GM12878 (cell line): ENCODE results near the gene POU3F3. TPM values are rescaled to one million over a fixed set of nuclear protein-coding genes. Genes with fewer than 3 reads are reported as not detected.

ENCODE experiments used
- ATAC-seq: fragments of 200-7000 bp; cut with Tn5 transposase; 3 replicates; pipeline ENCODE4 v1.9.1; 2020; ENCODE audit warnings: mild to moderate bottlenecking, moderate library complexity
- BruUV-seq: library from RNA; stranded (reverse); fragments of 400-500 nt; replicated peaks from 2 replicates; lab custom pipeline; 2021; lab: Mats Ljungman, UMichigan
- CTCF ChIA-PET: fragments of 300-600 bp; sonication (Branson Sonifier 250); formaldehyde crosslinking; extraction: SDS; loops from one replicate; lab custom pipeline; 2021; ENCODE audit warnings: inconsistent platforms; lab: Yijun Ruan, JAX
- POLR2A ChIA-PET: fragments of 350-600 bp; formaldehyde crosslinking; extraction: SDS; loops from one replicate; lab custom pipeline; 2021; ENCODE audit warnings: inconsistent platforms; lab: Charles Lee
- RAD21 ChIA-PET: fragments of 300-600 bp; sonication (Branson Sonifier 250); formaldehyde crosslinking; loops from one replicate; lab custom pipeline; 2023; ENCODE audit warnings: antibody characterized with exemption; ENCODE audit not compliant: unreplicated experiment; lab: Charles Lee
- SMC1A ChIA-PET: fragments of 300-600 bp; sonication (Branson Sonifier 250); formaldehyde crosslinking; loops from one replicate; lab custom pipeline; 2023; ENCODE audit not compliant: unreplicated experiment, uncharacterized antibody; lab: Charles Lee
- DNase-seq: peaks from one replicate; pipeline ENCODE4 v3.0.0-alpha.2; 2011; ENCODE audit warnings: low read depth, low spot score
- FAIRE-seq: peaks from 3 replicates; lab custom pipeline; 2011; peaks lifted over from hg19 to GRCh38; lab: Jason Lieb, UNC
- H2AFZ ChIP-seq: 2 replicates; pipeline ENCODE4 v1.6.0; 2011; ENCODE audit warnings: low read depth, low read length, control low read depth; ENCODE audit not compliant: control insufficient read depth
- H3K27ac ChIP-seq: 2 replicates; pipeline ENCODE4 v1.5.1; 2011; ENCODE audit warnings: control low read depth; ENCODE audit not compliant: control insufficient read depth, insufficient read depth
- H3K27me3 ChIP-seq, 2 experiments: replicated peaks in 1 of 2; 2 replicates each; pipeline versions ENCODE4 v1.6.0 to v1.6.1; 2011; ENCODE audit warnings: low read length in 1 of 2; ENCODE audit not compliant: control insufficient read depth in 2 of 2, insufficient read depth in 2 of 2
- H3K36me3 ChIP-seq, 2 experiments: 2 replicates each; pipeline ENCODE4 v1.5.1; 2011; ENCODE audit warnings: low read length in 1 of 2; ENCODE audit not compliant: control insufficient read depth in 2 of 2, insufficient read depth in 2 of 2
- H3K4me1 ChIP-seq: 2 replicates; pipeline ENCODE4 v1.6.1; 2011; ENCODE audit warnings: mild to moderate bottlenecking, low read length, moderate library complexity, mixed read lengths; ENCODE audit not compliant: control insufficient read depth, insufficient read depth
- H3K4me2 ChIP-seq: 2 replicates; pipeline ENCODE4 v1.6.0; 2011; ENCODE audit warnings: control low read depth; ENCODE audit not compliant: control insufficient read depth, insufficient read depth
- H3K4me3 ChIP-seq: fragments of 200-600 bp; sonication (generic); 2 replicates; pipeline ENCODE4 v1.5.1; 2016
- H3K79me2 ChIP-seq: 2 replicates; pipeline ENCODE4 v1.6.0; 2011; ENCODE audit warnings: low read length; ENCODE audit not compliant: control insufficient read depth, insufficient read depth
- H3K9ac ChIP-seq: 2 replicates; pipeline ENCODE4 v1.8.0; 2011; ENCODE audit warnings: low read length, control low read depth, mixed read lengths; ENCODE audit not compliant: control insufficient read depth, insufficient read depth
- H3K9me3 ChIP-seq: replicated peaks from 3 replicates; pipeline ENCODE4 v1.5.1; 2011; ENCODE audit warnings: mild to moderate bottlenecking, low read length; ENCODE audit not compliant: control insufficient read depth, insufficient read depth
- H4K20me1 ChIP-seq: 2 replicates; pipeline ENCODE4 v1.6.0; 2011; ENCODE audit not compliant: control insufficient read depth, insufficient read depth
- DPF2 ChIP-seq: fragments of 450-650 bp; IDR thresholded peaks from 2 replicates; pipeline ENCODE4 v1.6.1; 2017; ENCODE audit warnings: mild to moderate bottlenecking
- SMARCA5 ChIP-seq: fragments of 450-650 bp; IDR thresholded peaks from 2 replicates; pipeline ENCODE4 v1.6.1; 2017; ENCODE audit warnings: mild to moderate bottlenecking
- WGBS: methylation state at CpG from one replicate; pipeline ENCODE4 v1.1.6; 2016; ENCODE audit warnings: low lambda C conversion rate; ENCODE audit not compliant: insufficient replicate concordance, insufficient coverage; ENCODE audit errors: missing lambda C conversion rate; 5-methylcytosine and 5-hydroxymethylcytosine counted together
- in situ Hi-C: fragments of 300-500 bp; cut with MboI; formaldehyde crosslinking; loops from 9 replicates; pipeline ENCODE4 v1.14.3; 2018; ENCODE audit warnings: mixed read lengths
- intact Hi-C: fragments of 100-400 bp; cut with micrococcal nuclease; formaldehyde crosslinking; loops from one replicate; pipeline ENCODE4 v1.14.2; 2022; ENCODE audit not compliant: unreplicated experiment
- polyA plus RNA-seq, 11 experiments: library from polyadenylated mRNA; depleted of rRNA in 4 of 11; unstranded in 6 of 11; stranded (reverse) in 5 of 11; fragments of >200 nt; fragmentation: Nextera tagmentation in 4 of 11; fragmentation: Illumina TruSeq in 1 of 11; extraction: Ambion mirVana in 4 of 11; extraction: Trizol in 1 of 11; gene quantifications; 1 replicate in 1 of 11; 2 replicates in 10 of 11; pipeline versions ENCODE4 v1.2.1 to v1.2.3, GENCODE V29; 2011 to 2016; ENCODE audit warnings: inconsistent platforms in 2 of 11, missing spikeins in 2 of 11, low read depth in 1 of 11
- total RNA-seq, 4 experiments: library from RNA; depleted of rRNA in 3 of 4; stranded (reverse); fragments of >200 nt in 3 of 4; fragmentation: Illumina TruSeq in 1 of 4; extraction: Trizol in 1 of 4; gene quantifications; 2 replicates each; pipeline versions ENCODE4 v1.2.1 to v1.2.3, GENCODE V29; 2013 to 2021
- TF ChIP-seq, protein P1 (sequence below): IDR thresholded peaks from 2 replicates; pipeline ENCODE4 v1.6.1; 2011; ENCODE audit warnings: low read depth, low read length, improper control_type of control experiment, borderline replicate concordance
- TF ChIP-seq, protein P2 (sequence below): fragments of 450-650 bp; IDR thresholded peaks from 2 replicates; pipeline ENCODE4 v1.6.1; 2016; ENCODE audit warnings: mild to moderate bottlenecking
- TF ChIP-seq, protein P3 (sequence below): IDR thresholded peaks from 2 replicates; pipeline ENCODE4 v1.6.1; 2012; ENCODE audit warnings: improper control_type of control experiment, low read depth, low read length; ENCODE audit not compliant: insufficient replicate concordance

Gene POU3F3
- total and polyA plus RNA-seq, 10 of the 15 experiments (the other 5 are each of a cell fraction or from before 2014, with no cell fraction given): not detected

DNA sequence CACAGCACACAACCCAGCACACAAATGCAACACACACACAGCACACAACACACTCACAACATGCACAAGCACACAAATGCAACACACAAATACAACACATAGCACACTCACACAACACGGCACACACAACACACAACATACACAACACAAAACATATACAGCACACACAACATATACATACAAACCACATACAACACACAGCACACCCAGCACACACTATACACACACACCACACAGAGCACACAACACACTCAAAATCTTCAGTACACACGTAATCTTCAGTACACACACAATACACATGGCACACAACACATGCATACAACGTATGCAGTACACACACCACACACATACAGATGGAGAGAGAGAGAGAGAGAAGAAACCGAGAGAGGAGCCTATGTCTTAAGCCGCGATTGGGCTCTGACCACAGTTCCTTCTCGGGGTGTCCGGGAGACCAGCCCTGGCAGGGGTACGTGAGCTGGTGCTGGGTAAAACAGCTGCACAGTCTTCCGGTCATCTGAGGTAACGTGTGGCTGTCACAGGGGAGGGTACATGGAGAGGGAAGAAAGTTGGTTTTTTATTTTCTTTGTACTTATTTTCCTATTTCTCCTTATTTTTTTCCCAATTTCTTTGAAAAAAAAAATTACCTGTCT is 25.1 kb downstream of the POU3F3 start:
- TF ChIP-seq, protein P1, sequence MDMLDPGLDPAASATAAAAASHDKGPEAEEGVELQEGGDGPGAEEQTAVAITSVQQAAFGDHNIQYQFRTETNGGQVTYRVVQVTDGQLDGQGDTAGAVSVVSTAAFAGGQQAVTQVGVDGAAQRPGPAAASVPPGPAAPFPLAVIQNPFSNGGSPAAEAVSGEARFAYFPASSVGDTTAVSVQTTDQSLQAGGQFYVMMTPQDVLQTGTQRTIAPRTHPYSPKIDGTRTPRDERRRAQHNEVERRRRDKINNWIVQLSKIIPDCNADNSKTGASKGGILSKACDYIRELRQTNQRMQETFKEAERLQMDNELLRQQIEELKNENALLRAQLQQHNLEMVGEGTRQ: no peak
- TF ChIP-seq, protein P2, sequence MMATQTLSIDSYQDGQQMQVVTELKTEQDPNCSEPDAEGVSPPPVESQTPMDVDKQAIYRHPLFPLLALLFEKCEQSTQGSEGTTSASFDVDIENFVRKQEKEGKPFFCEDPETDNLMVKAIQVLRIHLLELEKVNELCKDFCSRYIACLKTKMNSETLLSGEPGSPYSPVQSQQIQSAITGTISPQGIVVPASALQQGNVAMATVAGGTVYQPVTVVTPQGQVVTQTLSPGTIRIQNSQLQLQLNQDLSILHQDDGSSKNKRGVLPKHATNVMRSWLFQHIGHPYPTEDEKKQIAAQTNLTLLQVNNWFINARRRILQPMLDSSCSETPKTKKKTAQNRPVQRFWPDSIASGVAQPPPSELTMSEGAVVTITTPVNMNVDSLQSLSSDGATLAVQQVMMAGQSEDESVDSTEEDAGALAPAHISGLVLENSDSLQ: no peak

DNA sequence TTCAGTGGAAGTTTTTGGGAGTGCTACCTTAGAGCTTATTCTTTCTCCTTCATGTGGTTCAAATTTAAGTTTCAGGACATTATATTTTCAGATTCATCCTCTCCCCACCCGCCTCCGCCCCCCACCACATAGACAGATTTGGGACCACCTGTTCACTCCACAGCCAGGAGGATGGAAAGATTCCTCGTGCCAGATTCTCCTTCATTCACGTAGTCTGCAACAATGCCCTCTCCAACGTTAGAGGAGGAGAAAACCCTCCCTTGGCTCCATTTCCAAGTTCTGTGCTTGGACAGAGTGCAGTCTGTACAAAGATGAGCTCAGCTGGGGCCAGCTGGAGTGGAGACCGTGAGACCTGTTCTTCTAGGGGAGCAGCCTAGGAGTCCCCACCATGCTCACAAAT is 26.2 kb downstream of the POU3F3 start:
- POLR2A ChIA-PET: no interaction called here
- H4K20me1 ChIP-seq: no peaks in the 10 kb centered on the region
- H3K9me3 ChIP-seq: no peaks in the 10 kb centered on the region
- intact Hi-C loops: no loop called here
- DNase-seq: no peak
- CTCF ChIA-PET: interaction anchor here (0.9 to 1.2 kb wide), 2 partner anchors 10 to 11 kb away, joined by 3 to 5 read pairs; no protein-coding TSS in a partner anchor
- H3K4me3 ChIP-seq: no peak overlapping the region
- SMC1A ChIA-PET: no interaction called here
- no peaks in the 10 kb centered on the region; a peak in 1 of 4 replicates for H3K27me3 ChIP-seq
- H3K79me2 ChIP-seq: no peaks in the 10 kb centered on the region
- no peak overlapping the region for H2AFZ ChIP-seq
- H3K4me2 ChIP-seq: no peak overlapping the region
- H3K36me3 ChIP-seq: no peaks in the 10 kb centered on the region
- RAD21 ChIA-PET: no interaction called here
- WGBS: 32% methylated on average over 6 of the region's 6 CpGs
- BruUV-seq: no TSS peak
- H3K4me1 ChIP-seq: no peaks in the 10 kb centered on the region
- no peak overlapping the region for H3K27ac ChIP-seq
- no peak for ATAC-seq
- FAIRE-seq: no peak
- no peak overlapping the region for H3K9ac ChIP-seq
- in situ Hi-C loops: no loop called here
- TF ChIP-seq SMARCA5 (no peak), DPF2 (no peak)
- TF ChIP-seq, protein P3, sequence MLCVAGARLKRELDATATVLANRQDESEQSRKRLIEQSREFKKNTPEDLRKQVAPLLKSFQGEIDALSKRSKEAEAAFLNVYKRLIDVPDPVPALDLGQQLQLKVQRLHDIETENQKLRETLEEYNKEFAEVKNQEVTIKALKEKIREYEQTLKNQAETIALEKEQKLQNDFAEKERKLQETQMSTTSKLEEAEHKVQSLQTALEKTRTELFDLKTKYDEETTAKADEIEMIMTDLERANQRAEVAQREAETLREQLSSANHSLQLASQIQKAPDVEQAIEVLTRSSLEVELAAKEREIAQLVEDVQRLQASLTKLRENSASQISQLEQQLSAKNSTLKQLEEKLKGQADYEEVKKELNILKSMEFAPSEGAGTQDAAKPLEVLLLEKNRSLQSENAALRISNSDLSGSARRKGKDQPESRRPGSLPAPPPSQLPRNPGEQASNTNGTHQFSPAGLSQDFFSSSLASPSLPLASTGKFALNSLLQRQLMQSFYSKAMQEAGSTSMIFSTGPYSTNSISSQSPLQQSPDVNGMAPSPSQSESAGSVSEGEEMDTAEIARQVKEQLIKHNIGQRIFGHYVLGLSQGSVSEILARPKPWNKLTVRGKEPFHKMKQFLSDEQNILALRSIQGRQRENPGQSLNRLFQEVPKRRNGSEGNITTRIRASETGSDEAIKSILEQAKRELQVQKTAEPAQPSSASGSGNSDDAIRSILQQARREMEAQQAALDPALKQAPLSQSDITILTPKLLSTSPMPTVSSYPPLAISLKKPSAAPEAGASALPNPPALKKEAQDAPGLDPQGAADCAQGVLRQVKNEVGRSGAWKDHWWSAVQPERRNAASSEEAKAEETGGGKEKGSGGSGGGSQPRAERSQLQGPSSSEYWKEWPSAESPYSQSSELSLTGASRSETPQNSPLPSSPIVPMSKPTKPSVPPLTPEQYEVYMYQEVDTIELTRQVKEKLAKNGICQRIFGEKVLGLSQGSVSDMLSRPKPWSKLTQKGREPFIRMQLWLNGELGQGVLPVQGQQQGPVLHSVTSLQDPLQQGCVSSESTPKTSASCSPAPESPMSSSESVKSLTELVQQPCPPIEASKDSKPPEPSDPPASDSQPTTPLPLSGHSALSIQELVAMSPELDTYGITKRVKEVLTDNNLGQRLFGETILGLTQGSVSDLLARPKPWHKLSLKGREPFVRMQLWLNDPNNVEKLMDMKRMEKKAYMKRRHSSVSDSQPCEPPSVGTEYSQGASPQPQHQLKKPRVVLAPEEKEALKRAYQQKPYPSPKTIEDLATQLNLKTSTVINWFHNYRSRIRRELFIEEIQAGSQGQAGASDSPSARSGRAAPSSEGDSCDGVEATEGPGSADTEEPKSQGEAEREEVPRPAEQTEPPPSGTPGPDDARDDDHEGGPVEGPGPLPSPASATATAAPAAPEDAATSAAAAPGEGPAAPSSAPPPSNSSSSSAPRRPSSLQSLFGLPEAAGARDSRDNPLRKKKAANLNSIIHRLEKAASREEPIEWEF: no peak

More for the DNA sequence above, 25.1 kb downstream of the POU3F3 start:
- SMC1A ChIA-PET: no interaction called here
- H3K79me2 ChIP-seq: no peaks in the 10 kb centered on the region
- FAIRE-seq (no peak), DNase-seq (no peak), ATAC-seq (no peak)
- H3K9me3 ChIP-seq: no peaks in the 10 kb centered on the region
- CTCF ChIA-PET: interaction anchor here (0.9 to 1.2 kb wide), 2 partner anchors 9 to 12 kb away, joined by 3 to 5 read pairs; no protein-coding TSS in a partner anchor
- no peaks in the 10 kb centered on the region; a peak in 1 of 4 replicates for H3K27me3 ChIP-seq
- POLR2A ChIA-PET: interaction anchor here (0.6 kb wide), 1 partner anchor 1689 kb away, joined by 3 read pairs; no protein-coding TSS in a partner anchor
- no peaks in the 10 kb centered on the region for H3K36me3 ChIP-seq
- intact Hi-C loops (no loop called here), in situ Hi-C loops (loop anchor here (10.0 kb wide), 1 partner anchor 1714 kb away; no protein-coding TSS in a partner anchor)
- RAD21 ChIA-PET: no interaction called here
- 55% methylated on average over 11 of the region's 11 CpGs for WGBS
- no peak overlapping the region for H3K9ac ChIP-seq
- no peaks in the 10 kb centered on the region for H4K20me1 ChIP-seq
- H3K4me3 ChIP-seq: no peak overlapping the region
- no peak overlapping the region for H2AFZ ChIP-seq
- no peaks in the 10 kb centered on the region for H3K4me1 ChIP-seq
- no peak overlapping the region for H3K4me2 ChIP-seq
- H3K27ac ChIP-seq: no peak overlapping the region
- BruUV-seq: no TSS peak
